HG03097 (cell line): ENCODE measurements around the gene NT5M.
"Not testable (repeated sequence)": the region's sequence is repeated elsewhere in the genome, so short reads cannot be mapped to it uniquely, and the experiment has no call there.

ENCODE experiments used
- ATAC-seq: cut with Tn5 transposase; IDR thresholded peaks from one replicate; pipeline ENCODE4 v1.9.1; 2021; ENCODE audit not compliant: unreplicated experiment, low FRiP score

Gene NT5M

GRCh38 chr17:17366941-17367875 is 64.0 kb downstream of the NT5M start:
- ATAC-seq = no peak

DNA sequence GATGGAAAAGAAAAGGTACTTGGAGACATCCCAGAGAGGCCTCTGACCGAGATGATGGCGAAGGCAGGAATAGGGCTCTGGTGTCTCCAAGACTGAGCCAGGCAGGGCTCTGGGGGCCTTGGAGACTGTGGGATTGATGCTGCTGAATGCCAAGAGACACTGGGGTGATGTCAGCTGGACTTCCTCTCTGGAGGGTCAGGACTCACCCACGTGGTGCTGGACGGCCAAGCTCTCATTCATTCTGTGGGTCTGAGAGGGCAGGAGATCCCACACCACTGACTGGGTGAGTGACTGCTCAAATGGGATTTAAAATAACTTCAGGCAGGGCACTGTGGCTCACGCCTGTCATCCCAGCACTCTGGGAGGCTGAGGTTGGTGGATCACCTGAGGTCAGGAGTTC is 64.8 kb downstream of the NT5M start:
- ATAC-seq = no peak

GRCh38 chr17:17370711-17371110 is 67.5 kb downstream of the NT5M start:
- ATAC-seq = no peak

GRCh38 chr17:17372856-17373520 is 69.8 kb downstream of the NT5M start:
- ATAC-seq = no peak

GRCh38 chr17:17375841-17376240 is 72.7 kb downstream of the NT5M start:
- ATAC-seq = no peak

DNA sequence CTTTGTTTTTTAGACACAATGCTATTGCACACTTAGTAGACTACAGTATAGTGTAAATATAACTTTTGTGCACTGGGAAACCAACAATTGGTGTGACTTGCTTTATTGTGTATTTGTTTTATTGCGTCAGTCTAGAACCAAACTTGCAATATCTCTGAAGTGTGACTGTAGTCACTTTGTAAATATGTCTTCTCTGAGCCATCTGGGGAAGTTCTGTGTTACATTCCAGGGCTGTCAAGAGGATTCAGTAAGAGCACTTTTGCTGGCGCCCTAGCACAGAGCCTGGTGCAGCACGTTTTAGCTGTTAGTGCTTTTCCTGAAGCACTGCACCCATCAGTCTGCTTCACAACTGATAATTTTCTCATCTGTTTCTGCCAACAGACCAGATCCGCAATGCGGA is 73.2 kb downstream of the NT5M start:
- no peak for ATAC-seq

DNA sequence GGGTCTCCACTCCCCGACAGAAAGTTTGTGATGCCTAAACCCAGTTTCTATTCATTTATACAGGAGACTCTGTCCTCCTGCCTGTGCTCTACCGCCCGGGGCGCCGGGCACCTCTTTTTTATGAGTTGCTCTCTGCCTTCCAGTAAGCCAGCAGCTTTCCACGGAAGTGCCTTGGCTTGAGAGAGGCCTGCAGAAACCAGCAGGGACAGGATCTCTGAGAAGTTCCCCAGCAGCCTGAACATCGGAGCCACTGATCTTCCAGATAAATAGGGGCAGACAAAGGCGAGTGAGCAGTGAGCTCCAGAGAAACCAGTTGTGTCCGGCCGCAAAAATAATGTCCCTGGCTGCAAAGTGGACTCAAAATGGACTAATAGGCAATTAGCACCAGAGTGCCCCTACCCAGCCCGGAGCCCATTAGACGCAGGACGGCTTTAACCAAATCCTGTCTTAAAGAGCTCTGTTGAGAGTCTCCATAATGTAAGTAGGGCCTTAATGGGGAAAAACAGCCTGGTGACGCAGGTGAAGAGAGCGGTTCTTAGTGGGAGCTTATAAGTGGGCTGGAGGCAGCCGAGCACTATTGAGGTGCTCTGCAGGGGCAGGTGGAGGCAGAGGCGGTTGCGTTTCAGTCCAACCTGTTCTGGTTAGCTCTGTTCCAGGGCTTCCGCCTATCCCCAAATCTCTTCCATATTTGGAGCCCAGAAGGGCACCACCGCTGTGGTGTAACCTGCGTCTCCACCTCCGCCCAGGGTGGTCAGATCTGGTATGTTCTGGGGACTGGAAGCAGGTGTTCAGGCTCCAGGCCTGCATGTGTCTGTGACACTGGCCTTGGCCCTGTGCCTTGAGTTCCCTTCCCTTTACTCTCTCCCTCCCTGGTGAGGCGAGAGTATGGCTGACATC is 74.1 kb downstream of the NT5M start:
- ATAC-seq = no peak

GRCh38 chr17:17379197-17379991 is 76.2 kb downstream of the NT5M start:
- ATAC-seq = no peak

DNA sequence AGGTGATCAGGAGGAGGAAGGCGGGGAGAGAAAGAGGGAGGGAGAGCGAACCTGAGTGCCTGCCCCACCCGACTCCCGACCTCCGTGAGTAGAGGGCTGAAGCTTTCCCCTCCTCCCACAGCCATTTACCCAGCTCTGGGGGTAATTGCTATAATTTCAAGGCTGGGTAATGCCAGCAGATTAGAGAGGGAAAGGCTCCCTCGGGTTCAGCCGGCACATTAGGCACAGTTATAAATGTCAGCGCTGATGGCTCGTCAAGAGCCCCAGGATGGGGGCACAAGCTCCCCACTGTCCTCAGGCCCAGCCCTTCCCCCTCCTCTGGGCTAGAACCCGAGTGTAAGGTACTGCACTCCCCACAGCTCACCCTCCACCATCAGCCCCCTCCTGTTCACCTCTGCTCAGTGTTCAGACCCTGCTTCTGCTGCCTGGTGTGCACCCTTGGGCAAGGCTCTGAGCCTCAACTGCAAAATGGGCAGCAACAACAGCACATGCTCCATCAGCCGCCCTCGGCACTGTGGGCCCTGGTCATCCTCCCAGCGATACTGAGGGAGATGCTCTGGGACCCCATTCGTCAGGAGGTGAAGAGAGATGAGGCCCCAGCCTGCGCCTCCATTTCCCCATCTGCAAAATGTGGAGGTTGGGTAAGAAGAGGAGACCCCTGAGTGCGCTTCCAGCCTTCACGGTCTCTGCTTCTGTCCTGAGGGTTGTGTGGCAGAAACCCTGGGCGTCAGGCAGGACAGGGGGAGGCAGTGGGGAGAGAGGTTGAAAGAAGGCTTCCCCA is 77.2 kb downstream of the NT5M start:
- no peak for ATAC-seq

DNA sequence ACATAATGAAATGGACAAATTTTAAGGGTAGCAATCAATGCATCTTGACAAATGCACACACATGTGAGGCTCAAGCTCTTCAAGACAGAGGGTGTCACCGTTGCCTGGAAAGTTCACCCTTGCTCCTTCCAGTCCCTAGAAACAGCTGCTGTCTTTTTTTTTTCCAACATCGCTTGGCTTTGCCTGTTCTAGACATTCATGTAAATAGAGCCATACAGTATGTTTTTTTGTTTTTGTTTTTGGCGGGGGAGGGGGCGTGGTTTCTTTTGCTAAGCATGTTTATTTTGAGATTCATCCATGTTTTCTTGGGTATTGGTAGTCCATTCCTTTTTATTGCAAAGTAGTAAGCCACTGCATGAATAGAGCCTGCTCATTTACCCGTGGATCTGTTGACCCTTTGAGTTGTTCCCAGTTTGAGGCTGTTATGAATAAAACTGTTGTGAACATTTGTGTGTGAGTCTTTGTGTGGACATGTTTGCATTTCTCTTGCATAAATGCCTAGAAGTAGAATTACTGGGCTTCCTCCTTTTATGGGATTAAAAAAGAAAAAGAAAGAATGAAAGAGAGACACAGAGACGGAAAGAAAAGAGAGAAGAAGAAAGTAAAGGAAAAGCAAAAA is 78.4 kb downstream of the NT5M start:
- ATAC-seq = no peak

DNA sequence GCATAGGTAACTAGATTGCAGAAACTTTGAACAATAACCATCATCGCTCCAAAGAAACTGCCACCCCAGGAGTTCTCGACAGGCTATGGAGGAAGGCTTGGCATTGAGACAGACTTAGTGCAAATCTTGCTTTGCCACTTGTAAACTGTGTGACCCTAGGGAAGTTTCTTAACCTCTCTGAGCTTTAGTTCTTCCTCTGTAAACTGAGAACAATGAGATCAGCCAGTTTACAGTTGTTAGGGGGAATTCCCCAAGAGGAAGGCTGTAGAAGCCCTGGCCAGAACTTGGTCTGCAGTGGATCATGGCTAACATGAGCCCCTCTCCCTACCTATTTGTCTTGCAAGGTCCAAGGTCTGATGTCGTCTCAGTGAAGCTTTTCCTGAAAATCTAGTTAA is 78.9 kb downstream of the NT5M start:
- no peak for ATAC-seq

GRCh38 chr17:17382971-17383370 is 79.8 kb downstream of the NT5M start:
- ATAC-seq = no peak

DNA sequence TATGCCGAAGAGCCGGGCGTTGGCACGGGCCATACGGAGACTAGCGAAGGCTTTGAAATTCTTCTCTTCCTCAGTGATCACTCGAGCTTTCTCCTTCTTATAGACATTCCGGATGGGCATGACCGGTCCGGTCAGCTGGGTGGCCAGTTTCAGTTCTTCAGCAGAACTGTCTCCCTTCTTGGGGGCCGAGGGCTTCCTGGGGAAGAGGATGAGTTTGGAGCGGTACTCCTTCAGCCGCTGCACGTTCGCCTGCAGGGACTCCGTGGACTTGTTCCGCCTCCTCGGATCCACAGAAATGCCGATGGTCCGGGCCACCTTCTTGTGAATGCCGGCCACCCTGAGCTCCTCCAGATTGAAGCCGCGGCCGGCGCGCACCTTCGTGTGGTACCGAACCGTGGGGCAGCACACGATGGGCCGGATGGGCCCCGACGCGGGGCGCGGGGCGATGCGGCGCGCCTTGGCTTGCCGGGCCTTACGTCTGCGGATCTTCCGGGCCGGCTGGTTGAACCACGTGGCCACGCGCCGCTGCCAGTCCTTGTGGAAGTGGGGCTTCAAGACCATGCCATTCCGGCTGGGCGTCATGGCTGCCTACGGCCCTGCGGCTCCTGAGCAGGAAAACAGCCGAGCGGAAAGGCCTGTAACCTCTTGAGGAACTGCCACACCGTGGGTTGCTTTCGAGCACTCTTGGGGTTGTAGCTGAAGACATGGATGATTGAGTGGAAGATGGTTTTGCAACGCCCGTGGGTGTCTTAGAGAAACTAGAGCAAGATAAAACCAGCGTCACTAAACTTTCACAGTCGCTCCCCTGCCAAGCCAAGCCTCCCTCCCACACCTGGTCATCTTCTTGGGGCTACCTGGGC is 80.5 kb downstream of the NT5M start:
- ATAC-seq = not testable (repeated sequence)

DNA sequence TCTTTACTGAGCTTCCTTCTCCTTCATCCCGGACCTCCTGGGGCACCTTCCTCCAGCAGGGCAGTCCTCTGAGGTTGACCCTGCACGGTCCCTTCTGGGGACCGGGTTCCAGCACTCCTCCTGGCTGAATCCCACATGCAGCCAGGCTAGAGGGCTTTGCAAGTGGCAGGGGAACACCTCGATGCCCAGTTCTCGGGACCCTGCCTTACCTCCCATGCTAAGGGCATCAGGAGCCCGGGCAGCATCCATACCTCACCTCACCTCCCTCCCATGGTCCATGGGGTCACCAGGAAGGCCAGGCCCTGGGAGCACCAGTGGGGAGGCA is 81.1 kb downstream of the NT5M start:
- ATAC-seq = no peak

DNA sequence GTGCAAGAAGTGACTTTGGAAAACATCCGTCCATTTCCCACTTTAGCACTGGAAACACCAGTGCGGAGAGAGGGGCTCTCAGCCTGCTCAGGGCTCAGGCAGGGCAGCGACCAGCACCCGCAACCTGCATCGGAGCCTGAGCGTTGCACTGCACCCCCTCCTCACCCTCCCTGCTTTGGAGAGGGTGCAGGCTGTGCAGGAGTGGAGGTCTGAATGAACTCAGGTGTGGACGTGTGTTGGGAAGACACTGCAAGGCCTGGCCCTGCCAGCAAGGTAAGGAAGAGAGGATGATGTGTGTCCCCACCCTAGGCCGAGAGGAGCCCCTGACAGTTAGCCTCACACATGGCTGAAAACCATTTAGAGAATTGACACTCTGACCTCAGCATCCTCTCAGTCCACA is 81.8 kb downstream of the NT5M start:
- ATAC-seq = no peak

DNA sequence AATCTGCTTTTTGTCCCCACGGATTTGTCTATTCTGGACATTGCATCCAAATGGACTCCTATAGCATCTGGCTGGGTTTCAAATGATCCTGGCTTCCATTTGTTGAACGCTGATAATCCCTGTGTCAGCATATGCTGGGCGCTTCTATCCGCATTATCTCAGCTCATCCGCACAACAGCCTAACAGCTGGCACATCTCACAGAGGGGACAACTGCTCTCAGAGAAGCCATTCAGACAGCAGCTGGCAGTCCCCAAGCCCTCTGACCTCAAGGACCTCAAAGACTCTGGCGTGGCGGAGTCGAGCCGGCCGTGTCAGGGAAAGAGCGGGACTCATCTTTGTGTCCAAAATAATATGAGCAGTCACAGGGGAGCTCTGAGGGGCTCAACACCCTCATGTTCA is 82.3 kb downstream of the NT5M start:
- no peak for ATAC-seq

GRCh38 chr17:17386094-17386800 is 83.1 kb downstream of the NT5M start:
- no peak for ATAC-seq
